Activated CD4-positive, alpha-beta T cell treated with anti-CD3 and anti-CD28 coated beads for 24 hours (primary cell): Measurements from ENCODE around the gene ARMC3.
"Not testable (repeated sequence)": the region's sequence is repeated elsewhere in the genome, so short reads cannot be mapped to it uniquely, and the experiment has no call there.

ENCODE experiments used
- DNase-seq, 2 donors: peaks; one replicate each; pipeline ENCODE4 v3.0.0-alpha.2; 2020; ENCODE audit warnings: low read depth in 2 of 2

Gene ARMC3

GRCh38 chr10:23072593-23072992 lies 144.7 kb downstream of the ARMC3 start:
- not testable (repeated sequence) for DNase-seq

- no peak for DNase-seq
Observed at GRCh38 chr10:23073527-23073926, 145.7 kb downstream of the ARMC3 start.

- no peak for DNase-seq
Observed at GRCh38 chr10:23075672-23076071, 147.8 kb downstream of the ARMC3 start.

- DNase-seq, result no peak
Observed at GRCh38 chr10:23078114-23078513, 150.3 kb downstream of the ARMC3 start.

- no peak for DNase-seq
Observed at GRCh38 chr10:23079700-23080099, 151.8 kb downstream of the ARMC3 start.

GRCh38 chr10:23080262-23080661 lies 152.4 kb downstream of the ARMC3 start:
- DNase-seq, result no peak

GRCh38 chr10:23081221-23081750 lies 153.4 kb downstream of the ARMC3 start:
- DNase-seq, result no peak

GRCh38 chr10:23081891-23082290 lies 154.0 kb downstream of the ARMC3 start:
- DNase-seq, result no peak
